H9 (cell line): ENCODE data around the gene PXDC1. TPM values are rescaled to one million over a fixed set of nuclear protein-coding genes. Genes with fewer than 3 reads are reported as not detected.

Experiments used
- DNase-seq: peaks from one replicate; pipeline ENCODE4 v3.0.0-alpha.2; 2017
- H2AFZ ChIP-seq: one replicate; pipeline ENCODE4 v1.6.1; 2013; ENCODE audit warnings: mild to moderate bottlenecking, low read length, control low read depth, moderate library complexity
- H2AK5ac ChIP-seq: 2 replicates; pipeline ENCODE4 v1.6.1; 2013; ENCODE audit warnings: low read length, control low read depth, mixed read lengths; ENCODE audit not compliant: insufficient read length
- H2BK120ac ChIP-seq: one replicate; pipeline ENCODE4 v1.6.1; 2013; ENCODE audit warnings: low read depth, mild to moderate bottlenecking, low read length, control low read depth, inconsistent platforms; ENCODE audit not compliant: poor library complexity, severe bottlenecking
- H2BK12ac ChIP-seq: 2 replicates; pipeline ENCODE4 v1.6.1; 2013; ENCODE audit warnings: low read length, control low read depth, mixed read lengths, low read depth; ENCODE audit not compliant: insufficient read length
- H2BK15ac ChIP-seq: 2 replicates; pipeline ENCODE4 v1.6.1; 2013; ENCODE audit warnings: low read depth, low read length, control low read depth
- H2BK20ac ChIP-seq: one replicate; pipeline ENCODE4 v1.6.1; 2013; ENCODE audit warnings: low read depth, mild to moderate bottlenecking, low read length, control low read depth, inconsistent platforms; ENCODE audit not compliant: poor library complexity, severe bottlenecking
- H2BK5ac ChIP-seq: 2 replicates; pipeline ENCODE4 v1.6.1; 2013; ENCODE audit warnings: low read length, control low read depth, mixed read lengths; ENCODE audit not compliant: insufficient read length
- H3K14ac ChIP-seq: 2 replicates; pipeline ENCODE4 v1.6.1; 2013; ENCODE audit warnings: low read length, control low read depth; ENCODE audit not compliant: insufficient read depth
- H3K18ac ChIP-seq: 2 replicates; pipeline ENCODE4 v1.6.1; 2013; ENCODE audit warnings: low read depth, mild to moderate bottlenecking, mixed read lengths, low read length, control low read depth; ENCODE audit not compliant: insufficient read length
- H3K23ac ChIP-seq: 2 replicates; pipeline ENCODE4 v1.6.1; 2013; ENCODE audit warnings: low read length, control low read depth, mixed read lengths, low read depth; ENCODE audit not compliant: insufficient read length
- H3K23me2 ChIP-seq: 2 replicates; pipeline ENCODE4 v1.6.1; 2013; ENCODE audit warnings: low read depth, mild to moderate bottlenecking, mixed read lengths, low read length, control low read depth; ENCODE audit not compliant: insufficient read length, poor library complexity, severe bottlenecking
- H3K27ac ChIP-seq: 2 replicates; pipeline ENCODE4 v1.5.1; 2013; ENCODE audit warnings: low read length, control low read depth, mixed read lengths, low read depth; ENCODE audit not compliant: insufficient read length
- H3K27me3 ChIP-seq: 2 replicates; pipeline ENCODE4 v1.6.1; 2013; ENCODE audit warnings: low read length, control low read depth, inconsistent platforms; ENCODE audit not compliant: insufficient read depth
- H3K4ac ChIP-seq: 2 replicates; pipeline ENCODE4 v1.6.1; 2013; ENCODE audit warnings: low read depth, mild to moderate bottlenecking, control low read depth, inconsistent platforms, low read length, moderate library complexity
- H3K4me1 ChIP-seq: 2 replicates; pipeline ENCODE4 v1.6.1; 2013; ENCODE audit warnings: low read length, control low read depth, inconsistent platforms; ENCODE audit not compliant: insufficient read depth
- H3K4me2 ChIP-seq: 2 replicates; pipeline ENCODE4 v1.6.1; 2013; ENCODE audit warnings: low read length, control low read depth, mixed read lengths; ENCODE audit not compliant: insufficient read length, insufficient read depth
- H3K56ac ChIP-seq: 2 replicates; pipeline ENCODE4 v1.6.1; 2013; ENCODE audit warnings: low read depth, mild to moderate bottlenecking, mixed read lengths, low read length, control low read depth; ENCODE audit not compliant: insufficient read length
- H3K79me1 ChIP-seq: 2 replicates; pipeline ENCODE4 v1.6.1; 2013; ENCODE audit warnings: low read depth, mild to moderate bottlenecking, moderate library complexity, low read length, control low read depth, inconsistent platforms; ENCODE audit not compliant: insufficient read depth, poor library complexity, severe bottlenecking
- H3K79me2 ChIP-seq: 2 replicates; pipeline ENCODE4 v1.6.1; 2013; ENCODE audit warnings: low read length, control low read depth, inconsistent platforms; ENCODE audit not compliant: insufficient read depth
- H3K9ac ChIP-seq: 2 replicates; pipeline ENCODE4 v1.6.1; 2013; ENCODE audit warnings: low read length, control low read depth, mixed read lengths; ENCODE audit not compliant: insufficient read length; ENCODE audit errors: extremely low read depth
- H3K9me3 ChIP-seq: one replicate; pipeline ENCODE4 v1.6.1; 2013; ENCODE audit warnings: low read depth, low read length, inconsistent platforms; ENCODE audit not compliant: control insufficient read depth
- H3T11ph ChIP-seq: one replicate; pipeline ENCODE4 v1.6.1; 2013; ENCODE audit warnings: mild to moderate bottlenecking, low read length, control low read depth, inconsistent platforms
- H4K20me1 ChIP-seq: one replicate; pipeline ENCODE4 v1.6.1; 2013; ENCODE audit not compliant: control insufficient read depth, insufficient read length, insufficient read depth
- H4K5ac ChIP-seq: 2 replicates; pipeline ENCODE4 v1.6.1; 2013; ENCODE audit warnings: low read depth, mild to moderate bottlenecking, mixed read lengths, low read length, control low read depth; ENCODE audit not compliant: insufficient read length
- H4K8ac ChIP-seq: replicated peaks from 2 replicates; pipeline ENCODE4 v1.6.1; 2013; ENCODE audit warnings: low read length, control low read depth, mixed read lengths, low read depth; ENCODE audit not compliant: insufficient read length
- H4K91ac ChIP-seq: 2 replicates; pipeline ENCODE4 v1.6.1; 2013; ENCODE audit warnings: low read depth, mild to moderate bottlenecking, moderate library complexity, mixed read lengths, low read length, control low read depth; ENCODE audit not compliant: insufficient read length
- H3K27ac Mint-ChIP-seq, 3 experiments: 2 replicates in 2 of 3; 3 replicates in 1 of 3; pipeline ENCODE4 v1.8.0; 2020 to 2021; ENCODE audit warnings: mixed read lengths in 3 of 3, mild to moderate bottlenecking in 1 of 3, moderate library complexity in 1 of 3
- H3K27me3 Mint-ChIP-seq: 2 replicates; pipeline ENCODE4 v1.8.0; 2021; ENCODE audit warnings: low read depth, mild to moderate bottlenecking, moderate library complexity, mixed read lengths
- H3K36me3 Mint-ChIP-seq, 3 experiments: 2 replicates in 2 of 3; 3 replicates in 1 of 3; pipeline ENCODE4 v1.8.0; 2020 to 2021; ENCODE audit warnings: low read depth in 3 of 3, mixed read lengths in 3 of 3; ENCODE audit not compliant: insufficient read depth in 1 of 3
- H3K4me1 Mint-ChIP-seq, 2 experiments: 2 replicates each; pipeline ENCODE4 v1.8.0; 2020; ENCODE audit warnings: mixed read lengths in 2 of 2
- H3K4me3 Mint-ChIP-seq, 2 experiments: 2 replicates in 1 of 2; 3 replicates in 1 of 2; pipeline ENCODE4 v1.8.0; 2020 to 2021; ENCODE audit warnings: mild to moderate bottlenecking in 2 of 2, mixed read lengths in 2 of 2, moderate library complexity in 1 of 2
- H3K9me3 Mint-ChIP-seq, 2 experiments: 2 replicates in 1 of 2; 3 replicates in 1 of 2; pipeline ENCODE4 v1.8.0; 2020; ENCODE audit warnings: mild to moderate bottlenecking in 2 of 2, mixed read lengths in 2 of 2, moderate library complexity in 1 of 2
- WGBS: extraction: QIAGEN DNeasy Blood & Tissue Kit; methylation state at CpG from one replicate; pipeline ENCODE4 v1.1.7; 2013; ENCODE audit warnings: missing lambda C conversion rate, low lambda C conversion rate, mixed read lengths; ENCODE audit not compliant: insufficient read length; ENCODE audit errors: extremely low coverage; 5-methylcytosine and 5-hydroxymethylcytosine counted together
- total RNA-seq: library from RNA; stranded (reverse); gene quantifications from 2 replicates; pipeline ENCODE4 v1.2.1, GENCODE V29; 2021
- TF ChIP-seq, protein P1 (sequence below): fragments of 200-600 bp; sonication (generic); conservative IDR thresholded peaks from 3 replicates; pipeline ENCODE4 v1.8.0; 2021; ENCODE audit warnings: antibody characterized with exemption, mild to moderate bottlenecking

The PXDC1 gene
- total RNA-seq, 1 experiment from 2014 or later: 3.1 TPM

DNA sequence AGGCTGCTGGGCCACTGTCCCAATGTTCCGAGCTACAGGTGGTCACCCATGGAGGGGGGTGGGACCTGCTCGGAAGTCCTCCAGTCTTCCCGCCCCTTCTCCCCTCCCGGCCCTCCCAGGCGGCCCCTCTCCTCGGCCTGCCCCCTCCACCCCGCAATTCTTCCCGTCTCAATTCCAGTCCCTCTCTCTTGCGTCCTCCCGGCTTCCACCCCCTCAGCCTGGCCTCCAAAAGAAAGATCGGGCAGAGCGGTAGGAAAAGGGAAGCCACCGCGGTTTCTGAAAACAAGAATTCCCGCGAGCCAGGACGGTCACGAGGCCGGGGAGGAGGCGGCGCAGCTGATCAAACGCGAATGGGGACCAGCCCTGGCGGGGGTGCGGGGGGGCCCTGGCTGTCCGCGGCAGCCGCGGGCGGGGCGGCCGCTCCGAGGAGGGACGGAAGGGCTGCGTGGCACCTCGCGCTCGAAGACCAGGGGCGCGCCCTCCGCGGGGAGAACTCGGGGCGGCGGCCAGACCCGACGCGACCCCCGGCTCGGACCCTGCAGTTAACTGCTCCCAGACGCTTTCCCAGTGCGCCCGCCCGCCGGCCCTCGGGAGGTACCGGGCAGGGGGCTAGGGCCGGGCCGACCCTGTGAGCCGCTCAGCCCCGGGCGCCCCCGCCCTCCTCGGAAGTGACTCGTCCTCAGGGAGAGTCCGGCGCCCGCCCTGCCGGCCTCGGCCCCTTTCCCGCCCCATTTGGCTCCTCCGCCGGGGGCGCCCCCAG, 1.0 kb downstream of the PXDC1 start:
- Mint-ChIP-seq H3K27ac (no peak overlapping the region), H3K4me3 (peak overlapping the region; percentile 66 to 81), H3K9me3 (no peaks in the 10 kb centered on the region), H3K4me1 (peaks cover 32 to 45% of the 10 kb centered on the region in 2 experiments), H3K36me3 (no peaks in the 10 kb centered on the region; a peak in 1 of 7 replicates), H3K27me3 (peaks cover 70% of the 10 kb centered on the region)
- Histone ChIP-seq H2AFZ (no peak overlapping the region), H3K14ac (peak overlapping the region; percentile 23; the same call in 1 of the 2 replicates), H4K20me1 (no peaks in the 10 kb centered on the region), H3K23me2 (peaks cover 6% of the 10 kb centered on the region), H2BK5ac (no peak overlapping the region), H3K4me2 (peak overlapping the region; percentile 41), H3K9ac (no peak overlapping the region), H3K18ac (no peak overlapping the region), H3K79me2 (no peaks in the 10 kb centered on the region), H4K5ac (no peak overlapping the region), H2BK120ac (no peak overlapping the region), H3K9me3 (no peaks in the 10 kb centered on the region), H2BK15ac (no peak overlapping the region), H3K4ac (no peak overlapping the region), H3K23ac (no peak overlapping the region), H3K4me1 (no peaks in the 10 kb centered on the region), H2AK5ac (no peak overlapping the region), H2BK12ac (no peak overlapping the region), H3K56ac (no peak overlapping the region), H4K8ac (no peak overlapping the region), H3T11ph (no peak overlapping the region), H3K27me3 (peaks cover 13% of the 10 kb centered on the region; the same call in 1 of the 2 replicates), H2BK20ac (no peak overlapping the region), H3K79me1 (no peaks in the 10 kb centered on the region), H4K91ac (no peak overlapping the region), H3K27ac (no peak overlapping the region)
- WGBS: no CpG with 5 or more reads among the region's 74 CpGs
- peak; percentile 69 for DNase-seq
- TF ChIP-seq, protein P1, sequence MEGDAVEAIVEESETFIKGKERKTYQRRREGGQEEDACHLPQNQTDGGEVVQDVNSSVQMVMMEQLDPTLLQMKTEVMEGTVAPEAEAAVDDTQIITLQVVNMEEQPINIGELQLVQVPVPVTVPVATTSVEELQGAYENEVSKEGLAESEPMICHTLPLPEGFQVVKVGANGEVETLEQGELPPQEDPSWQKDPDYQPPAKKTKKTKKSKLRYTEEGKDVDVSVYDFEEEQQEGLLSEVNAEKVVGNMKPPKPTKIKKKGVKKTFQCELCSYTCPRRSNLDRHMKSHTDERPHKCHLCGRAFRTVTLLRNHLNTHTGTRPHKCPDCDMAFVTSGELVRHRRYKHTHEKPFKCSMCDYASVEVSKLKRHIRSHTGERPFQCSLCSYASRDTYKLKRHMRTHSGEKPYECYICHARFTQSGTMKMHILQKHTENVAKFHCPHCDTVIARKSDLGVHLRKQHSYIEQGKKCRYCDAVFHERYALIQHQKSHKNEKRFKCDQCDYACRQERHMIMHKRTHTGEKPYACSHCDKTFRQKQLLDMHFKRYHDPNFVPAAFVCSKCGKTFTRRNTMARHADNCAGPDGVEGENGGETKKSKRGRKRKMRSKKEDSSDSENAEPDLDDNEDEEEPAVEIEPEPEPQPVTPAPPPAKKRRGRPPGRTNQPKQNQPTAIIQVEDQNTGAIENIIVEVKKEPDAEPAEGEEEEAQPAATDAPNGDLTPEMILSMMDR: no peak
